Measurements from ENCODE around the gene SLC35F2.

DNA sequence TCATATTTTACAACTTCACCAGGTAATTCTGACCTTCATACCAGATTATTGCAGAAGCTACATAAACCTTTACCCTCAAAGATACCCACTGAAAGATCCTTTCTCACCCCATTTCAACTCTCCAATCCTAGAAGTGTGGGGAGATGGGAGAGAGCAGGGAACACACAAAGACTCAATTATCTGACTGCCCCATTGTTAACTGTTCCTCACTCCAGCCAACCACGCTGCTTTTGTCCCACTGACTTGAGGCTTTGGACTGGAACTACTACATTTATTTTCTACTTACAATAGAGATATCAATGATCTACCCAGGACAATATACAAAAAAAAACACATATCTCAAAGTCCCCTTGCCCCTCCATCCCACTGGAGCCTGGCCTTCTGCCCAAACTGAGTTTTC, 102.0 kb downstream of the SLC35F2 start:
- TF ChIP-seq ZNF274 (IDR thresholded peaks at IDR 0.05; ENCODE audit: low read depth, low read length) (no peak), YY1 (IDR thresholded peaks at IDR 0.05; ENCODE audit: insufficient read depth, insufficient read length) (no peak), SUZ12 (IDR thresholded peaks at IDR 0.05; ENCODE audit: extremely low read depth, insufficient read depth, insufficient read length) (no peak)

Measured in NT2/D1 (cell line).